GM12875 (cell line): ENCODE measurements around the gene DCLRE1A.
"Not testable (repeated sequence)": the region's sequence is repeated elsewhere in the genome, so short reads cannot be mapped to it uniquely, and the experiment has no call there.

ENCODE experiments used
- H3K4me3 ChIP-seq: one replicate; pipeline ENCODE4 v1.5.1; 2011; ENCODE audit warnings: low read depth, low read length, control low read depth
- CTCF ChIP-seq: IDR thresholded peaks from 2 replicates; pipeline ENCODE4 v1.5.1; 2011; ENCODE audit warnings: low read depth, mild to moderate bottlenecking, control low read depth, inconsistent platforms, low read length, moderate library complexity, borderline replicate concordance; ENCODE audit not compliant: insufficient read depth

The DCLRE1A gene

DNA sequence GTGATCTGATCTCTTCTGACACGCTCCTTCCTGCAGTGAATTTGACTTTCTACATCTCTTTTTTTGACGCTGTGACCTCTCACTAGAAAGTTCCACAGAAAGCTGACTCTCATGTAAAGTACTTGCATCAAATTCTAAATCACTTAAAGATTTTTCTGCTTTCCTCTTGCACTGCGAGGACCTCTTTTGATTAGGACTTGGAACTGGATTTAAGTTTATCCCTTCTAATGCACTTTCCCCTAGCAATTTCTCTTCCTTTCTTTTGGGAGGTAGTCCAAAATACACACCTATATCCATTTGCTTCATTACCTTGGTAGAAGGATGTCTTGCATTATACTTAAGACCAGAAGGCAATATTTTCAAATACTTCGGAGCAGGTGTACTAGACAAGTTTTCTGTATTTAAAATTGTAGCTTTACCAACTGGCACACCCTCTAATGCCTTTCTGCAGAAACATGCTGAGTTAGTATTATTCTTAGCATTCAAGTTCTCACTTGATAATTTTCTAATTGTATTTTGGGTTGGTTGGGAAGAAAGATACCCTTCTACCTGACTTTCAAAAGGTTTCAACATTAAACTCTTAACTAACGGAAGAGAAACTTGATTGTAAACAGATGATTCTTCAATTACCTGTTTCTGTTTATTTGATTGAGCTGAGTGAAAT is 4.6 kb downstream of the DCLRE1A start:
- no peak overlapping the region for H3K4me3 ChIP-seq
- TF ChIP-seq CTCF = no peak

DNA sequence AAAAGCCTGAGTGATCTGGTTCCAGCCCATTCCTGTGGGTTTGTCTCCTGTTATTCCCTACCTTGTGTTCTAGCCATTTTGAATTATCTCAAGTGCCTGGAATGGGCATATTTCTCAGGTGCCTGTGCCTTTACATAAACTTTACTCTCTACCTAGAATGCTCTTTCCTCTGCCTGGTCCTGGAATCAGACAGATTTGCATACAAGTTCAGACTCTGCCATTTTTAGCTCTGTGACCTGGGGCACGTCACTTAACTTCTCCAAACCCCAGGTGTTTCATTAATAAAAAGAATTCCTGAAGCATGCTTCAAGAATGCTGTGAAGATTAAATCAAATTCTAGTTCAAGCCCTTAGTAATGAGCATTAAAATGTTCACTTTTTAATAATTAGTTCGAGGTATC is 7.8 kb downstream of the DCLRE1A start:
- H3K4me3 ChIP-seq = no peak overlapping the region
- no peak for TF ChIP-seq CTCF

DNA sequence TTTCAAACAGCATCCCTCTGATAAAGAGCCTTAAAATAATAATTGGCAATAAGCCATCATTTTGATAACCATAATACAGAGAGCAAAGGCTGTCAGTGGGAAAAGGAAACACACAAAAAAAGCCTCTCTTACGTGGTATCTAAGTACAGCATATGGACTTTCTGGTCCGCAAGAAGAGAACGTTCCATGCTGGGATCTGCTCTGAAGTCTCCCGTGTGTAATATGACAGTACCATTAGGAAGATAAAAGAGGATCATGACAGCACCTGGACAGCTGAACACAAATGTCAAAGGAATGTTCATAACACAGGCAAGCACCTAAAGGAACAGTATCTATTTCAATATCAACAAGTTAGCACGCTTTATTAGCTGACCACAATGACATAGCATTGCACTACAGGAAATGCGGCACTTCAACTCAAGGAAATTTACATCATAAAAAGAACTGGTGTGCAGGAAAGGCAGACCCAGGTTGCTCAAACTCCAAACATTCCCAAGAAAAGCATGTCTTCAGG is 9.9 kb downstream of the DCLRE1A start:
- no peak for TF ChIP-seq CTCF

GRCh38 chr10:113842171-113842570 is 11.7 kb downstream of the DCLRE1A start:
- no peak overlapping the region for H3K4me3 ChIP-seq
- TF ChIP-seq CTCF = no peak

More for the DNA sequence above, 9.9 kb downstream of the DCLRE1A start:
- no peak overlapping the region for H3K4me3 ChIP-seq

GRCh38 chr10:113828567-113828966 is 25.3 kb downstream of the DCLRE1A start:
- not testable (repeated sequence) for H3K4me3 ChIP-seq

- TF ChIP-seq CTCF = no peak
- no peak overlapping the region for H3K4me3 ChIP-seq
Measured at GRCh38 chr10:113825791-113826190, 28.1 kb downstream of the DCLRE1A start.

DNA sequence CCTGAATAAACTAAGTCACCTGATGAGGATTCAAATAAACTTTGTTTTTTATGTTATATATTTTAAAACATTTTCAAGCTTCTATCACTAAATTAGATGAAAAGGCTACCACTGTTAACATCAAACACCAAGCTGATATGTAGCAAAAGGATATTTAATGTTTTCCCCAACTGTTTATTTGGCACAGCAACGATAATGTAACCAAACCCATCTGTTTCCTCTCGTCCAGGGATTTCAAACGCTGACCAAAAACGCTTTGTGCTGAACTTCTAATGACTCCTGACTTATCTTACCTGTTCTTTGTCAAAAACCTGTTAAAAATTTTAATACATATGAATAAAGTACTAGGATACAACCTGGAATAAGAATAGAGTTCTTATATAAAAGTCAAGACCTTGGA is 30.5 kb downstream of the DCLRE1A start:
- TF ChIP-seq CTCF = no peak
- no peak overlapping the region for H3K4me3 ChIP-seq
